HUES6 (cell line): Measurements from ENCODE around the gene CENPX.

Source experiments
- H3K27ac ChIP-seq: 2 replicates; pipeline ENCODE4 v1.7.0; 2013; ENCODE audit warnings: low read depth, mild to moderate bottlenecking, low read length, inconsistent platforms
- H3K27me3 ChIP-seq: 2 replicates; pipeline ENCODE4 v1.6.1; 2013; ENCODE audit warnings: low read length; ENCODE audit not compliant: control insufficient read depth, insufficient read depth
- H3K36me3 ChIP-seq: 2 replicates; pipeline ENCODE4 v1.6.1; 2013; ENCODE audit warnings: low read length; ENCODE audit not compliant: control insufficient read depth, insufficient read depth
- H3K4me1 ChIP-seq: 2 replicates; pipeline ENCODE4 v1.6.1; 2013; ENCODE audit warnings: low read length; ENCODE audit not compliant: control insufficient read depth, insufficient read depth
- H3K4me3 ChIP-seq: 2 replicates; pipeline ENCODE4 v1.5.1; 2013; ENCODE audit warnings: low read depth, low read length
- H3K9ac ChIP-seq: one replicate; pipeline ENCODE4 v1.6.1; 2013; ENCODE audit warnings: mild to moderate bottlenecking, low read length
- H3K9me3 ChIP-seq: 2 replicates; pipeline ENCODE4 v1.6.1; 2013; ENCODE audit warnings: low read depth, low read length; ENCODE audit not compliant: control insufficient read depth, insufficient read depth

Gene CENPX

GRCh38 chr17:82014432-82014831 lies 8.2 kb downstream of the CENPX start:
- H3K27me3 ChIP-seq = no peaks in the 10 kb centered on the region
- peaks cover 18% of the 10 kb centered on the region for H3K36me3 ChIP-seq
- H3K9ac ChIP-seq = no peak overlapping the region
- H3K9me3 ChIP-seq = no peaks in the 10 kb centered on the region
- no peak overlapping the region for H3K27ac ChIP-seq
- peaks cover 16% of the 10 kb centered on the region; the same call in 1 of the 2 replicates for H3K4me1 ChIP-seq
- H3K4me3 ChIP-seq = no peak overlapping the region

- Histone ChIP-seq H3K9ac (no peak overlapping the region), H3K27ac (no peak overlapping the region; the same call in 1 of the 2 replicates)
These were observed 8.8 kb downstream of the CENPX start for GRCh38 chr17:82013772-82014321.

GRCh38 chr17:82013341-82013740 lies 9.3 kb downstream of the CENPX start:
- Histone ChIP-seq H3K27ac (peak overlapping the region; percentile 61; the same call in 1 of the 2 replicates), H3K36me3 (peaks cover 8% of the 10 kb centered on the region), H3K4me1 (peaks cover 16% of the 10 kb centered on the region; the same call in 1 of the 2 replicates), H3K27me3 (no peaks in the 10 kb centered on the region), H3K4me3 (no peak overlapping the region), H3K9ac (peak overlapping the region; percentile 50), H3K9me3 (no peaks in the 10 kb centered on the region)

More at GRCh38 chr17:82013772-82014321, 8.8 kb downstream of the CENPX start:
- no peaks in the 10 kb centered on the region for H3K9me3 ChIP-seq
- no peak overlapping the region for H3K4me3 ChIP-seq
- H3K36me3 ChIP-seq = peaks cover 14% of the 10 kb centered on the region
- peaks cover 16% of the 10 kb centered on the region; the same call in 1 of the 2 replicates for H3K4me1 ChIP-seq
- H3K27me3 ChIP-seq = no peaks in the 10 kb centered on the region

GRCh38 chr17:82012640-82013295 lies 9.9 kb downstream of the CENPX start:
- peaks cover 5% of the 10 kb centered on the region for H3K36me3 ChIP-seq
- peaks cover 16% of the 10 kb centered on the region; the same call in 1 of the 2 replicates for H3K4me1 ChIP-seq
- H3K27ac ChIP-seq = peak overlapping the region; percentile 61; the same call in 1 of the 2 replicates
- H3K9ac ChIP-seq = peak overlapping the region; percentile 50
- no peaks in the 10 kb centered on the region for H3K9me3 ChIP-seq
- H3K27me3 ChIP-seq = no peaks in the 10 kb centered on the region
- H3K4me3 ChIP-seq = no peak overlapping the region

GRCh38 chr17:82012261-82012639 lies 10.4 kb downstream of the CENPX start:
- peaks cover under 1% of the 10 kb centered on the region for H3K36me3 ChIP-seq
- H3K4me3 ChIP-seq = no peak overlapping the region
- H3K27ac ChIP-seq = peak overlapping the region; percentile 61; the same call in 1 of the 2 replicates
- peaks cover 16% of the 10 kb centered on the region; the same call in 1 of the 2 replicates for H3K4me1 ChIP-seq
- H3K9me3 ChIP-seq = no peaks in the 10 kb centered on the region
- no peaks in the 10 kb centered on the region for H3K27me3 ChIP-seq
- peak overlapping the region; percentile 27 for H3K9ac ChIP-seq

GRCh38 chr17:82011617-82012187 lies 11.0 kb downstream of the CENPX start:
- H3K36me3 ChIP-seq = no peaks in the 10 kb centered on the region; the same call in 1 of the 2 replicates
- no peaks in the 10 kb centered on the region for H3K27me3 ChIP-seq
- H3K9ac ChIP-seq = no peak overlapping the region
- peaks cover 16% of the 10 kb centered on the region; the same call in 1 of the 2 replicates for H3K4me1 ChIP-seq
- 0 out of 2 replicates have a peak overlapping the region, but pooled peaks have one; percentile 61 for H3K27ac ChIP-seq
- no peak overlapping the region for H3K4me3 ChIP-seq
- no peaks in the 10 kb centered on the region for H3K9me3 ChIP-seq

GRCh38 chr17:82010575-82011525 lies 11.8 kb downstream of the CENPX start:
- Histone ChIP-seq H3K4me1 (peaks cover 16% of the 10 kb centered on the region; the same call in 1 of the 2 replicates), H3K36me3 (no peaks in the 10 kb centered on the region; the same call in 1 of the 2 replicates), H3K27ac (no peak overlapping the region), H3K27me3 (no peaks in the 10 kb centered on the region), H3K9ac (no peak overlapping the region), H3K9me3 (no peaks in the 10 kb centered on the region), H3K4me3 (no peak overlapping the region)

GRCh38 chr17:82009413-82009812 lies 13.3 kb downstream of the CENPX start:
- no peak overlapping the region for H3K27ac ChIP-seq
- no peaks in the 10 kb centered on the region for H3K9me3 ChIP-seq
- H3K4me3 ChIP-seq = no peak overlapping the region
- H3K9ac ChIP-seq = no peak overlapping the region
- peaks cover 16% of the 10 kb centered on the region; the same call in 1 of the 2 replicates for H3K4me1 ChIP-seq
- H3K27me3 ChIP-seq = no peaks in the 10 kb centered on the region
- no peaks in the 10 kb centered on the region; the same call in 1 of the 2 replicates for H3K36me3 ChIP-seq

GRCh38 chr17:82008941-82009405 lies 13.7 kb downstream of the CENPX start:
- H3K27ac ChIP-seq = no peak overlapping the region

GRCh38 chr17:82008258-82008940 lies 14.3 kb downstream of the CENPX start:
- Histone ChIP-seq H3K27me3 (no peaks in the 10 kb centered on the region), H3K36me3 (no peaks in the 10 kb centered on the region; the same call in 1 of the 2 replicates), H3K4me3 (no peak overlapping the region), H3K4me1 (peaks cover 19% of the 10 kb centered on the region; the same call in 1 of the 2 replicates), H3K9me3 (no peaks in the 10 kb centered on the region), H3K27ac (no peak overlapping the region), H3K9ac (no peak overlapping the region)

More at GRCh38 chr17:82008941-82009405, 13.7 kb downstream of the CENPX start:
- H3K4me3 ChIP-seq = no peak overlapping the region
- no peaks in the 10 kb centered on the region for H3K27me3 ChIP-seq
- peaks cover 16% of the 10 kb centered on the region; the same call in 1 of the 2 replicates for H3K4me1 ChIP-seq
- no peak overlapping the region for H3K9ac ChIP-seq
- H3K36me3 ChIP-seq = no peaks in the 10 kb centered on the region; the same call in 1 of the 2 replicates
- no peaks in the 10 kb centered on the region for H3K9me3 ChIP-seq
